Neural cell (in vitro differentiated cells): ENCODE results near the gene COX7A2L.
A peak's percentile ranks its signal among the peaks of the same experiment; 100 is the strongest.

Source experiments
- EZH2 ChIP-seq: fragments of 200-600, 300-800 bp; shearing (Covaris generic), sonication (generic); IDR thresholded peaks from 2 replicates; pipeline ENCODE4 v1.6.1; 2014; ENCODE audit warnings: antibody characterized with exemption, low read length, borderline replicate concordance, mild to moderate bottlenecking; ENCODE audit not compliant: insufficient read depth, poor library complexity, severe bottlenecking
- POLR2AphosphoS5 ChIP-seq: IDR thresholded peaks from 2 replicates; pipeline ENCODE4 v1.6.1; 2012
- RAD21 ChIP-seq: fragments of 450-650 bp; conservative IDR thresholded peaks from 2 replicates; pipeline ENCODE4 v1.6.1; 2014; ENCODE audit warnings: antibody characterized with exemption, mild to moderate bottlenecking, moderate library complexity
- SMC3 ChIP-seq: fragments of 450-650 bp; conservative IDR thresholded peaks from 2 replicates; pipeline ENCODE4 v1.6.1; 2014; ENCODE audit warnings: antibody characterized with exemption, mild to moderate bottlenecking, moderate library complexity; ENCODE audit not compliant: poor library complexity
- TAF1 ChIP-seq: IDR thresholded peaks from 2 replicates; pipeline ENCODE4 v1.6.1; 2012; ENCODE audit warnings: low read depth
- TF ChIP-seq, protein P1 (sequence below): fragments of 450-650 bp; IDR thresholded peaks from 2 replicates; pipeline ENCODE4 v1.5.1; 2014; ENCODE audit warnings: antibody characterized with exemption, mild to moderate bottlenecking, moderate library complexity; ENCODE audit not compliant: poor library complexity, severe bottlenecking
- TF ChIP-seq, protein P2 (sequence below): IDR thresholded peaks from 2 replicates; pipeline ENCODE4 v1.6.1; 2012; ENCODE audit warnings: borderline replicate concordance

DNA sequence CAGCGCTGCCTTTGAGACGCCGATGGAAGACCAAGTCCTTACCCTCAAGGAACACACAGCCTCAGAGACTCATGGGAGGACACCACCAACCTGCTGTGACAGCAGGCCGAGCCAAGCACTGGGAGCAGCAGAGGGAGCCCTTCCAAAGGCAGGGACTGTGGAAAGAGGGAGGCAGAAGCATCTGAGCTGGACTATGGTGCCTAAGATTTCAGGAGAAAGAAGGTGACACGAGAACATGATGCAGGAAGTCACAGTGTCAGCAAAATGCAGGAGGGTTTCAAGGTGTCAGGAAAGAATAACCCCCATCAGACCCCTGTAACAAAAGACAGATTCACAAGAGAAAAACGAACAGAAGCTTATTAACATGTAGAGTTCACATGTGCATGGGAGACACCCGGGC lies 24.2 kb upstream of the COX7A2L start:
- TF ChIP-seq, protein P1, sequence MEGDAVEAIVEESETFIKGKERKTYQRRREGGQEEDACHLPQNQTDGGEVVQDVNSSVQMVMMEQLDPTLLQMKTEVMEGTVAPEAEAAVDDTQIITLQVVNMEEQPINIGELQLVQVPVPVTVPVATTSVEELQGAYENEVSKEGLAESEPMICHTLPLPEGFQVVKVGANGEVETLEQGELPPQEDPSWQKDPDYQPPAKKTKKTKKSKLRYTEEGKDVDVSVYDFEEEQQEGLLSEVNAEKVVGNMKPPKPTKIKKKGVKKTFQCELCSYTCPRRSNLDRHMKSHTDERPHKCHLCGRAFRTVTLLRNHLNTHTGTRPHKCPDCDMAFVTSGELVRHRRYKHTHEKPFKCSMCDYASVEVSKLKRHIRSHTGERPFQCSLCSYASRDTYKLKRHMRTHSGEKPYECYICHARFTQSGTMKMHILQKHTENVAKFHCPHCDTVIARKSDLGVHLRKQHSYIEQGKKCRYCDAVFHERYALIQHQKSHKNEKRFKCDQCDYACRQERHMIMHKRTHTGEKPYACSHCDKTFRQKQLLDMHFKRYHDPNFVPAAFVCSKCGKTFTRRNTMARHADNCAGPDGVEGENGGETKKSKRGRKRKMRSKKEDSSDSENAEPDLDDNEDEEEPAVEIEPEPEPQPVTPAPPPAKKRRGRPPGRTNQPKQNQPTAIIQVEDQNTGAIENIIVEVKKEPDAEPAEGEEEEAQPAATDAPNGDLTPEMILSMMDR: peak; percentile 39
- TF ChIP-seq, protein P2, sequence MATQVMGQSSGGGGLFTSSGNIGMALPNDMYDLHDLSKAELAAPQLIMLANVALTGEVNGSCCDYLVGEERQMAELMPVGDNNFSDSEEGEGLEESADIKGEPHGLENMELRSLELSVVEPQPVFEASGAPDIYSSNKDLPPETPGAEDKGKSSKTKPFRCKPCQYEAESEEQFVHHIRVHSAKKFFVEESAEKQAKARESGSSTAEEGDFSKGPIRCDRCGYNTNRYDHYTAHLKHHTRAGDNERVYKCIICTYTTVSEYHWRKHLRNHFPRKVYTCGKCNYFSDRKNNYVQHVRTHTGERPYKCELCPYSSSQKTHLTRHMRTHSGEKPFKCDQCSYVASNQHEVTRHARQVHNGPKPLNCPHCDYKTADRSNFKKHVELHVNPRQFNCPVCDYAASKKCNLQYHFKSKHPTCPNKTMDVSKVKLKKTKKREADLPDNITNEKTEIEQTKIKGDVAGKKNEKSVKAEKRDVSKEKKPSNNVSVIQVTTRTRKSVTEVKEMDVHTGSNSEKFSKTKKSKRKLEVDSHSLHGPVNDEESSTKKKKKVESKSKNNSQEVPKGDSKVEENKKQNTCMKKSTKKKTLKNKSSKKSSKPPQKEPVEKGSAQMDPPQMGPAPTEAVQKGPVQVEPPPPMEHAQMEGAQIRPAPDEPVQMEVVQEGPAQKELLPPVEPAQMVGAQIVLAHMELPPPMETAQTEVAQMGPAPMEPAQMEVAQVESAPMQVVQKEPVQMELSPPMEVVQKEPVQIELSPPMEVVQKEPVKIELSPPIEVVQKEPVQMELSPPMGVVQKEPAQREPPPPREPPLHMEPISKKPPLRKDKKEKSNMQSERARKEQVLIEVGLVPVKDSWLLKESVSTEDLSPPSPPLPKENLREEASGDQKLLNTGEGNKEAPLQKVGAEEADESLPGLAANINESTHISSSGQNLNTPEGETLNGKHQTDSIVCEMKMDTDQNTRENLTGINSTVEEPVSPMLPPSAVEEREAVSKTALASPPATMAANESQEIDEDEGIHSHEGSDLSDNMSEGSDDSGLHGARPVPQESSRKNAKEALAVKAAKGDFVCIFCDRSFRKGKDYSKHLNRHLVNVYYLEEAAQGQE: no peak
- TF ChIP-seq EZH2 (no peak), POLR2AphosphoS5 (no peak), TAF1 (no peak), RAD21 (no peak), SMC3 (no peak)
